Measurements from ENCODE around the gene LDHB. TPM values are rescaled to one million over a fixed set of nuclear protein-coding genes. Genes with fewer than 3 reads are reported as not detected.
"Not testable (repeated sequence)": the region's sequence is repeated elsewhere in the genome, so short reads cannot be mapped to it uniquely, and the experiment has no call there.

The LDHB gene
- polyA plus RNA-seq, 3 donors, result 360 to 1,192 (median 561) TPM

- 41 to 61% (median 58%) methylated on average over 4 of the region's 4 CpGs for WGBS, 3 donors
- H3K27ac ChIP-seq (ENCODE audit: low read depth, low read length), result no peak overlapping the region
These were observed 9.1 kb upstream of the LDHB start for GRCh38 chr12:21666722-21667121.

GRCh38 chr12:21665816-21666215, 8.2 kb upstream of the LDHB start:
- WGBS, 3 donors, result 81 to 88% (median 84%) methylated on average over 7 of the region's 7 CpGs
- no peak overlapping the region for H3K27ac ChIP-seq (ENCODE audit: low read depth, low read length)

- no peak overlapping the region for H3K27ac ChIP-seq (ENCODE audit: low read depth, low read length)
- WGBS, 3 donors, result 90% methylated on average over 27 of the region's 27 CpGs
These were observed 4.6 kb upstream of the LDHB start for GRCh38 chr12:21662122-21662792.

GRCh38 chr12:21661396-21662093, 3.9 kb upstream of the LDHB start:
- not testable (repeated sequence) for H3K27ac ChIP-seq (ENCODE audit: low read depth, low read length)
- WGBS, 3 donors, result 95 to 97% (median 96%) methylated on average over 29 to 44 of the region's 44 CpGs

- no peak overlapping the region for H3K27ac ChIP-seq (ENCODE audit: low read depth, low read length)
- WGBS, 3 donors, result 44 to 89% (median 81%) methylated on average over 1 of the region's 1 CpG
These were observed 1.7 kb upstream of the LDHB start for GRCh38 chr12:21659383-21659782.

GRCh38 chr12:21656905-21657325, 727 bp downstream of the LDHB start:
- 0 to 4% (median 1%) methylated on average over 16 of the region's 16 CpGs for WGBS, 3 donors
- no peak overlapping the region for H3K27ac ChIP-seq (ENCODE audit: low read depth, low read length)

- no peak overlapping the region for H3K27ac ChIP-seq (ENCODE audit: low read depth, low read length)
- 53 to 69% (median 59%) methylated on average over 4 of the region's 4 CpGs for WGBS, 3 donors
These were observed 2.1 kb downstream of the LDHB start for GRCh38 chr12:21655591-21655990.

- WGBS, 3 donors, result 90 to 93% (median 92%) methylated on average over 1 of the region's 1 CpG
- H3K27ac ChIP-seq (ENCODE audit: low read depth, low read length), result no peak overlapping the region
These were observed 5.8 kb downstream of the LDHB start for GRCh38 chr12:21651821-21652220.

GRCh38 chr12:21650997-21651396, 6.6 kb downstream of the LDHB start:
- H3K27ac ChIP-seq (ENCODE audit: low read depth, low read length), result no peak overlapping the region
- WGBS, 3 donors, result 93 to 97% (median 93%) methylated on average over 1 of the region's 1 CpG

- no peak overlapping the region for H3K27ac ChIP-seq (ENCODE audit: low read depth, low read length)
- 54 to 58% (median 55%) methylated on average over 3 of the region's 3 CpGs for WGBS, 3 donors
These were observed 8.6 kb downstream of the LDHB start for GRCh38 chr12:21649034-21649433.

- 93 to 97% (median 97%) methylated on average over 2 of the region's 2 CpGs for WGBS, 3 donors
- H3K27ac ChIP-seq (ENCODE audit: low read depth, low read length), result no peak overlapping the region
These were observed 9.3 kb downstream of the LDHB start for GRCh38 chr12:21648378-21648777.

GRCh38 chr12:21647179-21647578, 10.5 kb downstream of the LDHB start:
- no peak overlapping the region for H3K27ac ChIP-seq (ENCODE audit: low read depth, low read length)

GRCh38 chr12:21645041-21645500, 12.6 kb downstream of the LDHB start:
- WGBS, 3 donors, result 35 to 60% (median 46%) methylated on average over 7 of the region's 7 CpGs
- H3K27ac ChIP-seq (ENCODE audit: low read depth, low read length), result not testable (repeated sequence)

- 71 to 91% (median 79%) methylated on average over 4 of the region's 4 CpGs for WGBS, 3 donors
- H3K27ac ChIP-seq (ENCODE audit: low read depth, low read length), result no peak overlapping the region
These were observed 13.1 kb downstream of the LDHB start for GRCh38 chr12:21644516-21644915.

- H3K27ac ChIP-seq (ENCODE audit: low read depth, low read length), result no peak overlapping the region
- WGBS, 3 donors, result 73 to 77% (median 77%) methylated on average over 3 of the region's 3 CpGs
These were observed 13.9 kb downstream of the LDHB start for GRCh38 chr12:21643758-21644157.

GRCh38 chr12:21642707-21643389, 14.8 kb downstream of the LDHB start:
- 31 to 34% (median 32%) methylated on average over 1 of the region's 1 CpG for WGBS, 3 donors
- H3K27ac ChIP-seq (ENCODE audit: low read depth, low read length), result no peak overlapping the region

GRCh38 chr12:21638054-21638891, 19.4 kb downstream of the LDHB start:
- no peak overlapping the region for H3K27ac ChIP-seq (ENCODE audit: low read depth, low read length)
- 29 to 62% (median 49%) methylated on average over 1 of the region's 1 CpG for WGBS, 3 donors

- WGBS, 3 donors, result 97 to 99% (median 97%) methylated on average over 3 of the region's 3 CpGs
- no peak overlapping the region for H3K27ac ChIP-seq (ENCODE audit: low read depth, low read length)
These were observed 23.4 kb downstream of the LDHB start for GRCh38 chr12:21634245-21634644.

GRCh38 chr12:21631367-21631766, 26.3 kb downstream of the LDHB start:
- 26 to 51% (median 41%) methylated on average over 2 of the region's 2 CpGs for WGBS, 3 donors
- H3K27ac ChIP-seq (ENCODE audit: low read depth, low read length), result no peak overlapping the region
